Measurements from ENCODE around the gene ZNF346. TPM values are rescaled to one million over a fixed set of nuclear protein-coding genes. Genes with fewer than 3 reads are reported as not detected.

Gene ZNF346
- total RNA-seq, 4 donors from 2014 or later = 13.9 to 29.0 (median 15.8) TPM

- Histone ChIP-seq H3K4me3 (no peak overlapping the region), H3K36me3 (no peaks in the 10 kb centered on the region), H3K4me1 (no peaks in the 10 kb centered on the region), H3K9me3 (no peaks in the 10 kb centered on the region), H3K27me3 (no peaks in the 10 kb centered on the region), H3K27ac (no peak overlapping the region)
- no peak for TF ChIP-seq POLR2AphosphoS5 (IDR thresholded peaks at IDR 0.05)
- no peak for TF ChIP-seq EP300 (IDR thresholded peaks at IDR 0.05)
- TF ChIP-seq, protein P1, sequence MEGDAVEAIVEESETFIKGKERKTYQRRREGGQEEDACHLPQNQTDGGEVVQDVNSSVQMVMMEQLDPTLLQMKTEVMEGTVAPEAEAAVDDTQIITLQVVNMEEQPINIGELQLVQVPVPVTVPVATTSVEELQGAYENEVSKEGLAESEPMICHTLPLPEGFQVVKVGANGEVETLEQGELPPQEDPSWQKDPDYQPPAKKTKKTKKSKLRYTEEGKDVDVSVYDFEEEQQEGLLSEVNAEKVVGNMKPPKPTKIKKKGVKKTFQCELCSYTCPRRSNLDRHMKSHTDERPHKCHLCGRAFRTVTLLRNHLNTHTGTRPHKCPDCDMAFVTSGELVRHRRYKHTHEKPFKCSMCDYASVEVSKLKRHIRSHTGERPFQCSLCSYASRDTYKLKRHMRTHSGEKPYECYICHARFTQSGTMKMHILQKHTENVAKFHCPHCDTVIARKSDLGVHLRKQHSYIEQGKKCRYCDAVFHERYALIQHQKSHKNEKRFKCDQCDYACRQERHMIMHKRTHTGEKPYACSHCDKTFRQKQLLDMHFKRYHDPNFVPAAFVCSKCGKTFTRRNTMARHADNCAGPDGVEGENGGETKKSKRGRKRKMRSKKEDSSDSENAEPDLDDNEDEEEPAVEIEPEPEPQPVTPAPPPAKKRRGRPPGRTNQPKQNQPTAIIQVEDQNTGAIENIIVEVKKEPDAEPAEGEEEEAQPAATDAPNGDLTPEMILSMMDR (IDR thresholded peaks at IDR 0.05) = no peak
- TF ChIP-seq POLR2A (IDR thresholded peaks at IDR 0.05) = no peak
- DNase-seq (ENCODE audit: low spot score in 2 of 2) = no peak
- WGBS = 85% methylated on average over 15 of the region's 15 CpGs
Measured at GRCh38 chr5:177123789-177124485, 101.4 kb downstream of the ZNF346 start.

DNA sequence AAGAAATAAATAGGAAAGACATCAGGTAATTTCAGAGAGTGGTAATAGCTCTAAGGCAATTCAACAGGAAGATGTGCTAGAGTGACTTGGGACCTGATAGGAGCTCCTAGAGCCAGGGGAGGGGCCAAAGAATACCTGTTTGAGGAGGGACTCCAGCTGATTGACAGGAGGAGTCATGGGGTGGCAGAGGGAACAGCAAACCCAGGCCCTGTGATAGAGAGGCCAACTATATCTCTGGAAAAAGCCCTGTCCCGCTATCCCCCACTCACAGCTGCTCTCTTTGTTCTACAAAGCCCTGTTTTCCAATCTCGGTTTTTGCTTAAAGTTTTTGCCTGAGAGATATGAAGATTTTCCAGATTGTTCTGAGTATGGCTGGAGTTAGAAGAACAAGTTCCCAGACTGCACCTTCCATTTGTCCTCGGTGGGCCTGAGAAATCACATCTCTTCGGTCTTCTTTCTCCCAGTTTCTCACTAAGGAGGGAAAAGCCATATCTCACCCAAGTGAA lies 102.0 kb downstream of the ZNF346 start:
- DNase-seq (ENCODE audit: low spot score in 2 of 2) = no peak
- no peaks in the 10 kb centered on the region for H3K27me3 ChIP-seq
- H3K4me3 ChIP-seq = no peak overlapping the region
- no peaks in the 10 kb centered on the region for H3K36me3 ChIP-seq
- WGBS = 90% methylated on average over 4 of the region's 4 CpGs
- H3K27ac ChIP-seq = no peak overlapping the region
- no peaks in the 10 kb centered on the region for H3K9me3 ChIP-seq
- no peaks in the 10 kb centered on the region for H3K4me1 ChIP-seq
- TF ChIP-seq POLR2AphosphoS5 (IDR thresholded peaks at IDR 0.05) (no peak), EP300 (IDR thresholded peaks at IDR 0.05) (no peak), POLR2A (IDR thresholded peaks at IDR 0.05) (no peak)
- TF ChIP-seq, protein P1 (IDR thresholded peaks at IDR 0.05) = no peak

DNA sequence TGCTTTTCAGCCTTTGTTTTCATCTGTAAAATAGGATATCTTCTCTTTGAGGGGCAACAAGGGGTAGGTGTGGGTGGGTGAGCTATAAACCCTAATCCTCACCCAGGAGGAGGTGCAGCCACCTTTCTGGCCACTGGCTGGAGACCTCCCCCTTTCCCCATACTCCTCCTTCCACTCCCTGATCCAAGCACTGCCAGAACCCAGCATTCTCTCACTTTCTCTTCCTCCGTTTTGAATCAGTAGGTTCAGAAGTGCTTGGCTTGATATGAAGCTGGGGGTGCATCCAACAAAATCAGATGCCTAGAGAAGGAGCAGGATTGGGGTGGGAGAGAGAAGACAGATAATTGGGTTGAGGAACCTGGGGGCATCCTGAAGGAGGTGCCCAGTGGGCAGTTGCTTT lies 104.3 kb downstream of the ZNF346 start:
- WGBS = 84% methylated on average over 1 of the region's 1 CpG
- TF ChIP-seq POLR2AphosphoS5 (IDR thresholded peaks at IDR 0.05) (no peak), POLR2A (IDR thresholded peaks at IDR 0.05) (no peak), EP300 (IDR thresholded peaks at IDR 0.05) (no peak)
- TF ChIP-seq, protein P1 (IDR thresholded peaks at IDR 0.05) = no peak
- Histone ChIP-seq H3K4me1 (no peaks in the 10 kb centered on the region), H3K27me3 (no peaks in the 10 kb centered on the region), H3K9me3 (no peaks in the 10 kb centered on the region), H3K36me3 (no peaks in the 10 kb centered on the region), H3K4me3 (no peak overlapping the region), H3K27ac (no peak overlapping the region)
- DNase-seq (ENCODE audit: low spot score in 2 of 2) = no peak

GRCh38 chr5:177128551-177128981 lies 106.1 kb downstream of the ZNF346 start:
- 81% methylated on average over 4 of the region's 4 CpGs for WGBS
- no peaks in the 10 kb centered on the region for H3K9me3 ChIP-seq
- peaks cover 10% of the 10 kb centered on the region for H3K4me1 ChIP-seq
- no peak overlapping the region for H3K27ac ChIP-seq
- TF ChIP-seq POLR2A (IDR thresholded peaks at IDR 0.05) (no peak), POLR2AphosphoS5 (IDR thresholded peaks at IDR 0.05) (no peak), EP300 (IDR thresholded peaks at IDR 0.05) (no peak)
- TF ChIP-seq, protein P1 (IDR thresholded peaks at IDR 0.05) = no peak
- no peaks in the 10 kb centered on the region for H3K36me3 ChIP-seq
- no peaks in the 10 kb centered on the region for H3K27me3 ChIP-seq
- no peak for DNase-seq (ENCODE audit: low spot score in 2 of 2)
- H3K4me3 ChIP-seq = no peak overlapping the region

DNA sequence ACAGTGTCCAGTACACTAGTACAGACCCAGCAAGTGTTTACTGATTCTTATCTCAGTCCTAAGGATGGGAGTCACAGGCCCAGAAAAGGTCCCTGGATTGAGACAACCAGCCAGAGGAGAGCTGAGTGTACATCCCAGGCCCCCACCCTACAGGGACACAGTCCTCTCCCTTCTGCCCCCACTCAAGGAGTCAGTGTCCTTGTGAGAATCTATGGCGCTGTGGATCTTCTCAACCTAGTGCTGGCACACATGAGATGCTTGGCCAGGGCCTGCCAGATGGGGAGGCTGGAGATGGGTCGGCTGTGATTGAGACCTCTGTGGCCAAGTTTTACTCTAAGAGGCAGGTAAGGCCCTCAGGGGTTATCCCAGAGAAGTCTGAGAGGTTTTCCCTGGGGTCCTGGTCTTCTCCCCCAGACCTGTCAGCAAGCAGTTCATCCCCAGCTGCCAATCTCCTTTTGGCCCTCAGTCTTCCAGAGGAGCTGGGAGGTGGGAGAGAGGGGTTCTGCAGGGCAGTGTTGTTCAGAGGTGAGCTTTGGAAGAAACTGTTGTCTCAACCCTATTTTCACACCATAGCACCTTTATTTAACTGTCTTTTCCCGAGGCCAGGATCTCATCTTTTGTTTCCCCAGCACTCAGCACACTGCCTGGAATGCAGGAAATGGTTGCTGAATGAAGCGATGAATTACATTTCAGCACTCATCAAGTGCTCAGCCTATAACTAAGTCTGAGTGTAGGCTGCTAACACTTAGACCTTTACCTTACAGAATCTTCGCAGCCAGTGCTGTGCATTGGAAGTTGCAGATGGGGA lies 107.9 kb downstream of the ZNF346 start:
- H3K4me3 ChIP-seq = no peak overlapping the region
- H3K27ac ChIP-seq = no peak overlapping the region
- H3K36me3 ChIP-seq = no peaks in the 10 kb centered on the region
- no peaks in the 10 kb centered on the region for H3K9me3 ChIP-seq
- no peak for TF ChIP-seq EP300 (IDR thresholded peaks at IDR 0.05)
- DNase-seq (ENCODE audit: low spot score in 2 of 2) = no peak
- H3K4me1 ChIP-seq = peaks cover 20% of the 10 kb centered on the region
- no peaks in the 10 kb centered on the region for H3K27me3 ChIP-seq
- 71% methylated on average over 4 of the region's 5 CpGs for WGBS

Other genes with a start within 250 kb of the ZNF346 start
- not detected for gene UNC5A, start 212.1 kb upstream of the ZNF346 start, total RNA-seq
- 1 to 10 TPM in 1 of 4 donors, under 1 TPM in 3; 0.16 to 1.0 (median 0.83) TPM for gene HK3, start 123.3 kb upstream of the ZNF346 start, total RNA-seq
- gene UIMC1, start 15.9 kb upstream of the ZNF346 start, total RNA-seq = 10 to 100 TPM; 19.2 to 37.3 (median 23.2) TPM
- 10 to 100 TPM in 1 of 4 donors, 1 to 10 TPM in 3; 1.8 to 12.2 (median 5.4) TPM for gene FGFR4, start 64.2 kb downstream of the ZNF346 start, total RNA-seq
- 10 to 100 TPM; 36.0 to 67.9 (median 51.3) TPM for gene NSD1, start 111.1 kb downstream of the ZNF346 start, total RNA-seq

Data from suprapubic skin (tissue), 4 donors.